B cell (primary cell): ENCODE measurements around the gene CTDSPL. TPM values are rescaled to one million over a fixed set of nuclear protein-coding genes. Genes with fewer than 3 reads are reported as not detected.

Source experiments
- ATAC-seq: fragments of 200-7000 bp; cut with Tn5 transposase; one replicate; pipeline ENCODE4 v1.10.0; 2021; ENCODE audit warnings: low read depth, mild to moderate bottlenecking, moderate number of reproducible peaks, moderate library complexity
- CTCF ChIA-PET: fragments of 350-600 bp; sonication (Branson Sonifier 250); formaldehyde crosslinking; loops from one replicate; lab custom pipeline; 2021; ENCODE audit warnings: antibody characterized with exemption, inconsistent platforms; lab: Charles Lee
- POLR2A ChIA-PET: fragments of 350-600 bp; sonication (Branson Sonifier 250); formaldehyde crosslinking; loops from one replicate; lab custom pipeline; 2021; ENCODE audit warnings: antibody characterized with exemption; lab: Charles Lee
- DNase-seq: peaks from one replicate; pipeline ENCODE4 v3.0.0; 2013
- H2AFZ ChIP-seq: 2 replicates; pipeline ENCODE4 v1.6.1; 2012; ENCODE audit warnings: mild to moderate bottlenecking, low read depth, low read length; ENCODE audit not compliant: insufficient read depth, poor library complexity, severe bottlenecking
- H3K27ac ChIP-seq, 2 donors: 1 replicate in 1 of 2; 2 replicates in 1 of 2; pipeline ENCODE4 v1.5.1; 2012 to 2013; ENCODE audit warnings: low read length in 2 of 2, mild to moderate bottlenecking in 2 of 2, moderate library complexity in 1 of 2
- H3K27me3 ChIP-seq, 4 experiments: fragments of 200-600 bp in 1 of 4; sonication (generic) in 1 of 4; replicated peaks in 1 of 4; 1 replicate in 2 of 4; 2 replicates in 2 of 4; pipeline versions ENCODE4 v1.6.1 to v1.7.0; 2013 to 2016; ENCODE audit warnings: low read length in 3 of 4, mild to moderate bottlenecking in 2 of 4, mixed read lengths in 1 of 4, moderate library complexity in 1 of 4; ENCODE audit not compliant: insufficient read depth in 4 of 4, control insufficient read depth in 3 of 4; ENCODE audit errors: control extremely low read depth in 1 of 4
- H3K36me3 ChIP-seq, 2 experiments: replicated peaks in 1 of 2; 1 replicate in 1 of 2; 2 replicates in 1 of 2; pipeline versions ENCODE4 v1.6.1 to v1.7.1; 2013; ENCODE audit warnings: low read length in 1 of 2; ENCODE audit not compliant: insufficient read depth in 2 of 2, control insufficient read depth in 1 of 2; ENCODE audit errors: control extremely low read depth in 1 of 2, extremely low read depth in 1 of 2
- H3K4me1 ChIP-seq, 2 donors: fragments of 200-600 bp in 1 of 2; sonication (generic) in 1 of 2; 1 replicate in 1 of 2; 2 replicates in 1 of 2; pipeline versions ENCODE4 v1.5.1 to v1.6.1; 2013 to 2017; ENCODE audit warnings: low read length in 2 of 2; ENCODE audit not compliant: control insufficient read depth in 2 of 2, insufficient read depth in 2 of 2
- H3K4me2 ChIP-seq: replicated peaks from 2 replicates; pipeline ENCODE3; 2012; ENCODE audit warnings: mild to moderate bottlenecking, low read depth, low read length; ENCODE audit not compliant: poor library complexity, severe bottlenecking
- H3K4me3 ChIP-seq, 5 experiments: fragments of 200-600 bp in 1 of 5; sonication (generic) in 1 of 5; 1 replicate in 3 of 5; 2 replicates in 2 of 5; pipeline versions ENCODE4 v1.5.1 to v1.7.0; 2011 to 2016; ENCODE audit warnings: low read length in 4 of 5, mild to moderate bottlenecking in 4 of 5, low read depth in 2 of 5, control low read depth in 1 of 5, moderate library complexity in 1 of 5; ENCODE audit not compliant: insufficient read depth in 1 of 5; ENCODE audit errors: control extremely low read depth in 1 of 5, extremely low read depth in 1 of 5
- H3K79me2 ChIP-seq: fragments of 200-600 bp; sonication (generic); one replicate; pipeline ENCODE4 v1.6.0; 2016; ENCODE audit warnings: low read length; ENCODE audit not compliant: control insufficient read depth, insufficient read depth
- H3K9ac ChIP-seq: fragments of 200-600 bp; sonication (generic); 2 replicates; pipeline ENCODE4 v1.6.1; 2017; ENCODE audit warnings: mild to moderate bottlenecking, low read length, moderate library complexity
- H3K9me3 ChIP-seq, 3 donors: one replicate each; pipeline versions ENCODE4 v1.6.1 to v1.7.1; 2013; ENCODE audit warnings: low read length in 2 of 3; ENCODE audit not compliant: control insufficient read depth in 2 of 3, insufficient read depth in 1 of 3; ENCODE audit errors: control extremely low read depth in 1 of 3
- H4K20me1 ChIP-seq: 2 replicates; pipeline ENCODE4 v1.6.0; 2012; ENCODE audit warnings: mild to moderate bottlenecking, low read length; ENCODE audit not compliant: insufficient read depth, control insufficient read depth, poor library complexity, severe bottlenecking
- H3K27ac Mint-ChIP-seq: one replicate; pipeline ENCODE4 v1.8.0; 2021; ENCODE audit warnings: mixed read lengths
- H3K27me3 Mint-ChIP-seq: one replicate; pipeline ENCODE4 v1.8.0; 2021; ENCODE audit warnings: mixed read lengths
- H3K4me1 Mint-ChIP-seq: one replicate; pipeline ENCODE4 v1.8.0; 2021; ENCODE audit warnings: mixed read lengths
- H3K4me3 Mint-ChIP-seq: one replicate; pipeline ENCODE4 v1.8.0; 2021; ENCODE audit warnings: mixed read lengths
- H3K9me3 Mint-ChIP-seq: one replicate; pipeline ENCODE4 v1.8.0; 2022; ENCODE audit warnings: mixed read lengths; ENCODE audit not compliant: insufficient read depth
- EZH2 ChIP-seq: IDR thresholded peaks from 2 replicates; pipeline ENCODE4 v1.6.1; 2012; ENCODE audit warnings: borderline replicate concordance, low read depth, mild to moderate bottlenecking, moderate library complexity, low read length; ENCODE audit not compliant: insufficient read depth, poor library complexity, severe bottlenecking
- WGBS: methylation state at CpG from one replicate; pipeline ENCODE4 v1.1.5; 2013; ENCODE audit warnings: missing lambda C conversion rate; ENCODE audit not compliant: insufficient coverage; 5-methylcytosine and 5-hydroxymethylcytosine counted together
- intact Hi-C: fragments of 100-400 bp; cut with micrococcal nuclease; formaldehyde crosslinking; loops from one replicate; pipeline ENCODE4 v1.10.0; 2022
- polyA plus RNA-seq: library from polyadenylated mRNA; depleted of rRNA; stranded (reverse); fragments of >200 nt; gene quantifications from 2 replicates; pipeline ENCODE4 v1.2.3, GENCODE V29; 2012
- total RNA-seq, 2 donors: library from RNA; stranded (reverse); fragments of 120-200 nt in 1 of 2; gene quantifications; 1 replicate in 1 of 2; 2 replicates in 1 of 2; pipeline versions ENCODE4 v1.2.3 to v1.2.4, GENCODE V29; 2013 to 2022
- TF ChIP-seq, protein P1 (sequence below): fragments of 200-600 bp; IDR thresholded peaks from one replicate; pipeline ENCODE4 v1.8.0; 2022; ENCODE audit warnings: antibody characterized with exemption, mild to moderate bottlenecking

Gene CTDSPL
- total and polyA plus RNA-seq, 2 donors (not counting 1 experiment from before 2014, with no cell fraction given): not detected

DNA sequence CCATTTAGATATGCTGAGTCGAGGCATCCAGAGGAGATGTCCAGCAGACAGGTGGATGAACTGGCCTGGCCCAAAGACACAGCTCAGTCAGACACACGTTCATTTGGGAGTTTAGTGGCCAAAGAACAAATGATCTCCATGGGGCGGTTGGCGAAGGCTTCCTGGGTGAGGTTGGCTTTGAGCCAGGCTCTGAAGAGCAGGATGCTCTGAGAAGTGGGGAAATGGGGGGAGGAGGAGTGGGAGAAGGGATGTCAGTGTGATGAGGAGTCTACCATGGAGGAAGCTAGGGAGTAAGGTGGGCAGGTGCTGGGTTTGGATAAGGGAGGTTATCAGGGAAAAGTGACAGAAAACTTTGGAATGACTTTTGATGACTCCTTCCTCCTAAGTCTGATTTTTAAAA lies 81.4 kb downstream of the CTDSPL start:
- Histone ChIP-seq H4K20me1 (no peaks in the 10 kb centered on the region), H3K9ac (no peak overlapping the region), H3K27ac (no peak overlapping the region), H3K4me2 (no peak overlapping the region), H3K79me2 (no peaks in the 10 kb centered on the region), H3K9me3 (no peaks in the 10 kb centered on the region), H3K4me1 (no peaks in the 10 kb centered on the region), H2AFZ (no peak overlapping the region), H3K4me3 (no peak overlapping the region), H3K27me3 (peaks cover 0 to 3% (median 0%) of the 10 kb centered on the region in 4 experiments), H3K36me3 (no peaks in the 10 kb centered on the region)
- DNase-seq (no peak), ATAC-seq (no peak)
- no peaks in the 10 kb centered on the region for H3K9me3 Mint-ChIP-seq
- H3K27ac Mint-ChIP-seq: no peak overlapping the region
- H3K27me3 Mint-ChIP-seq: peaks cover 3% of the 10 kb centered on the region
- TF ChIP-seq, protein P1, sequence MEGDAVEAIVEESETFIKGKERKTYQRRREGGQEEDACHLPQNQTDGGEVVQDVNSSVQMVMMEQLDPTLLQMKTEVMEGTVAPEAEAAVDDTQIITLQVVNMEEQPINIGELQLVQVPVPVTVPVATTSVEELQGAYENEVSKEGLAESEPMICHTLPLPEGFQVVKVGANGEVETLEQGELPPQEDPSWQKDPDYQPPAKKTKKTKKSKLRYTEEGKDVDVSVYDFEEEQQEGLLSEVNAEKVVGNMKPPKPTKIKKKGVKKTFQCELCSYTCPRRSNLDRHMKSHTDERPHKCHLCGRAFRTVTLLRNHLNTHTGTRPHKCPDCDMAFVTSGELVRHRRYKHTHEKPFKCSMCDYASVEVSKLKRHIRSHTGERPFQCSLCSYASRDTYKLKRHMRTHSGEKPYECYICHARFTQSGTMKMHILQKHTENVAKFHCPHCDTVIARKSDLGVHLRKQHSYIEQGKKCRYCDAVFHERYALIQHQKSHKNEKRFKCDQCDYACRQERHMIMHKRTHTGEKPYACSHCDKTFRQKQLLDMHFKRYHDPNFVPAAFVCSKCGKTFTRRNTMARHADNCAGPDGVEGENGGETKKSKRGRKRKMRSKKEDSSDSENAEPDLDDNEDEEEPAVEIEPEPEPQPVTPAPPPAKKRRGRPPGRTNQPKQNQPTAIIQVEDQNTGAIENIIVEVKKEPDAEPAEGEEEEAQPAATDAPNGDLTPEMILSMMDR: no peak
- ChIA-PET CTCF (no interaction called here), POLR2A (no interaction called here)
- intact Hi-C loops: no loop called here
- H3K4me1 Mint-ChIP-seq: no peaks in the 10 kb centered on the region
- no peak overlapping the region for H3K4me3 Mint-ChIP-seq
- 98% methylated on average over 4 of the region's 4 CpGs for WGBS

DNA sequence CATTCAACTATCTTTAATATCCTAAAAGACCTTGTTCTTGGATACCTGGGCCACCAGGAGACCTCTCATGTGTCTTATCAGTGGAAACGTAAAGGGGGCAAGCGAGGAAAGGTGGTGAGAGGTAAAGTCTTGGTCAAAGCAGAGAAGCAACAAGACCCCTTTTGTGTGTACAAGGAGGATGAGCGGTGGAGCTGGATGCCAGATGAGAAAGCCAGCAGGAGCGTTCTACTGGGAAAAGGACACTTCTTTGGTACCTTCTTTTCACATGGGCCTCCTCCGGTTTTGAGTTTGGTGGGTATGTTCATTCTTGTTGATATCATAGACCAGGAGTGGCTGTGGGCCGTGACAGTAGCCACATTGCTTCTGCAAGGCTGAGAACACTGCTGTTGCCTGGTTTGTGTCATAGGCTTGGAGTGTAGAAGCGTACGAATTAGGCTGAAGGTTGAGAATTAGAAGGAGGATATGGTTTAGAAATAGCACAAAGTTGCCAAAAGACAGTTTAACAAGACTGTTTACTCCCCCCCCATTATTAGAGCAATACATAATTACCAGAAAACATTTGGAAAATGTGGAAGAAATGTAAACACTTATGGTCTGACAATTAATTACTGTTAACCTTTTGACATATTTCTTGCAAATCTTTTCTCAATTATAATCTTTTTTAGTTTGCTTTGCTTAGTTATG lies 82.1 kb downstream of the CTDSPL start:
- POLR2A ChIA-PET: no interaction called here
- H3K27me3 Mint-ChIP-seq: peaks cover 3% of the 10 kb centered on the region
- no peak overlapping the region for H3K27ac Mint-ChIP-seq

More for the DNA sequence above, 82.1 kb downstream of the CTDSPL start:
- Mint-ChIP-seq H3K4me3 (no peak overlapping the region), H3K4me1 (no peaks in the 10 kb centered on the region), H3K9me3 (no peaks in the 10 kb centered on the region)
- Histone ChIP-seq H3K4me1 (no peaks in the 10 kb centered on the region), H3K4me3 (no peak overlapping the region), H3K9me3 (no peaks in the 10 kb centered on the region), H3K27me3 (peaks cover 0 to 3% (median 0%) of the 10 kb centered on the region in 4 experiments), H2AFZ (no peak overlapping the region), H3K36me3 (no peaks in the 10 kb centered on the region), H4K20me1 (no peaks in the 10 kb centered on the region), H3K27ac (no peak overlapping the region), H3K4me2 (no peak overlapping the region), H3K79me2 (no peaks in the 10 kb centered on the region), H3K9ac (no peak overlapping the region)
- ATAC-seq (no peak), DNase-seq (no peak)
- intact Hi-C loops: no loop called here
- 86% methylated on average over 5 of the region's 8 CpGs for WGBS
- CTCF ChIA-PET: no interaction called here
- no peak for TF ChIP-seq EZH2
- TF ChIP-seq, protein P1: no peak
